Activated CD4-positive, alpha-beta T cell treated with anti-CD3 and anti-CD28 coated beads, Interleukin-10, Interleukin-2, amounts not matched to agents 100 ng/mL and 50 ng/mL, durations not matched to agents 16 hours and 8 hours (primary cell): ENCODE measurements around the gene HSPA12B.

Source experiments
- DNase-seq: peaks from one replicate; pipeline ENCODE4 v3.0.0-alpha.2; 2020

The HSPA12B gene, protein sequence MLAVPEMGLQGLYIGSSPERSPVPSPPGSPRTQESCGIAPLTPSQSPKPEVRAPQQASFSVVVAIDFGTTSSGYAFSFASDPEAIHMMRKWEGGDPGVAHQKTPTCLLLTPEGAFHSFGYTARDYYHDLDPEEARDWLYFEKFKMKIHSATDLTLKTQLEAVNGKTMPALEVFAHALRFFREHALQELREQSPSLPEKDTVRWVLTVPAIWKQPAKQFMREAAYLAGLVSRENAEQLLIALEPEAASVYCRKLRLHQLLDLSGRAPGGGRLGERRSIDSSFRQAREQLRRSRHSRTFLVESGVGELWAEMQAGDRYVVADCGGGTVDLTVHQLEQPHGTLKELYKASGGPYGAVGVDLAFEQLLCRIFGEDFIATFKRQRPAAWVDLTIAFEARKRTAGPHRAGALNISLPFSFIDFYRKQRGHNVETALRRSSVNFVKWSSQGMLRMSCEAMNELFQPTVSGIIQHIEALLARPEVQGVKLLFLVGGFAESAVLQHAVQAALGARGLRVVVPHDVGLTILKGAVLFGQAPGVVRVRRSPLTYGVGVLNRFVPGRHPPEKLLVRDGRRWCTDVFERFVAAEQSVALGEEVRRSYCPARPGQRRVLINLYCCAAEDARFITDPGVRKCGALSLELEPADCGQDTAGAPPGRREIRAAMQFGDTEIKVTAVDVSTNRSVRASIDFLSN

DNA sequence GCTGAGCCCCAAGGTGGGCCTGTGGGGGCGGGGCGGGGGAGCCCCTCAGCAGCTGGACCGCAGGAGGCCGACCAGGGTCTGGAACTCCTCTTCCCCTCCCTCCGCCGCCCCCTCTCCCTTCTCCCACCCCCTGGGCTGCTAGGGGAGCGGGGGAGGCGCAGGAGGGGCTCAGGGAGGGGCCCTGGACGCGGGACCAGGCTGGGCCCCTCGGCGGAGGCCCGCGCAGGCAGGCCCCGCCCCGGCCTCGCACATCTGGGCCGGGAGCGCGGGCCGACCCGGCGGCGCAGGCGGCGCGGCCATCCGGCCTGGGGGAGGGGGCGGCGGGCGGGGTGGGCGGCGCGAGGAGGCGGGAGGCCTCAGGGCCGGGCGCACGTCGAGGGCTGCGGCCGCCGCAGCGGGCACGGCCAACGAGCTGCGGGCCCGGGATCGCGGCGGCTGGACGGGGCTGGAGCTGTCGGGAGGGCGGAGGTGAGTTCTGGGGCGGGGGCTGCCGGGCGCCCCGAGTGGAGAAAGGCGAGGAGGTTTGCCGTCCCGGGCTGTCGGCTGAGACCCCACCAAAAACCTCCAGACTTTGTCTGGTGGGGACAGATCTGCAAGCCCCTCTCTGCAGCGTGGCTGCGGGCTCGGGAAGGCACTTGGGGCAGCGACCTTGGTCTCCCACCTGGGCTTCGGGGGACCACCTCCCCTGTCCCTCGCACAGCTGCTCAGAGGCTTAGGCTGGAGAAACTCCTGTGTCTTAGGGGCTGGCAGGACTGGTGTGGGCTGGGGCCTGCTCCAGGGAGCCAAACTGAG lies at the start of gene HSPA12B:
Gene HSPA12B, plus strand, starts transcription at position 359 of the 792 bp plus-strand sequence. CDS start 5,990 bp downstream, outside the sequence.
- no peak for DNase-seq

DNA sequence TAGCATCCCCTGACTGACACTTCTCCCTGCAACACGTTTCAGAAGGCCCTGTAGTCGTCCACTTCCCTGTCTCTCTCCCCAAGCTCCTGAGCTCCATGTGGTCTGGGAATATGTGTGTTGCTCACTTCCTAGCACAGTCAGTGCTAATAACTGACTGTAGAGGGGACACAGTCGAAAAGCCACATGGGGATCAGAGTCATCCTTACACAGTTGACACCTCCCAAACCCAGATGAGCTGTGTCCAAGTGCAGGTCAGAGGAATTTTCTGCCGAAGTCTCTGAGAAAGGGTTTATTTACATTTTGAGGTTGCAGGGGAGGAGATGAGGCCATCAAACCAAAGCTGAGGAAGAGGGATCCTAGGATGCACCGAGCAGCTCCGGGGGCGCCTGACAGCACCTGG lies 47.1 kb upstream of the HSPA12B start:
- DNase-seq: no peak

DNA sequence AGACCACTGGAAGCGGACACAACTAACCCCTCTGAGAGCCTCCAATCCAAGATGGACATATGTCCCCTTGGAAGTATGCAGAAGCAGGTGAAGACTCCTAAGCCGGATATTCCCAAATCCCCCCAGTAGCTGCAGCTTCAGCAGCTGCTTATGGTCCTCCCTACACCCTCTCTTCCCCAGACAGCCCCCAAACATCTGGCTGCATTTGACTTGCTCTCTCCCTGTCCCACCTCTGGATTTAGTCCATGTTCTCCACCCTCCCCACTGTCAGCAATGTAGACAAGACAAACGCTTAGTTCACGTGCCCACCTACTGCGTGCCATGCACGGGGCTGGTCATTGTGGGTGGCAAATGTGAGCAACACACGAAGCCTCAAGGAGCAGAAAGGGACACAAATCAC lies 46.1 kb upstream of the HSPA12B start:
- no peak for DNase-seq

DNA sequence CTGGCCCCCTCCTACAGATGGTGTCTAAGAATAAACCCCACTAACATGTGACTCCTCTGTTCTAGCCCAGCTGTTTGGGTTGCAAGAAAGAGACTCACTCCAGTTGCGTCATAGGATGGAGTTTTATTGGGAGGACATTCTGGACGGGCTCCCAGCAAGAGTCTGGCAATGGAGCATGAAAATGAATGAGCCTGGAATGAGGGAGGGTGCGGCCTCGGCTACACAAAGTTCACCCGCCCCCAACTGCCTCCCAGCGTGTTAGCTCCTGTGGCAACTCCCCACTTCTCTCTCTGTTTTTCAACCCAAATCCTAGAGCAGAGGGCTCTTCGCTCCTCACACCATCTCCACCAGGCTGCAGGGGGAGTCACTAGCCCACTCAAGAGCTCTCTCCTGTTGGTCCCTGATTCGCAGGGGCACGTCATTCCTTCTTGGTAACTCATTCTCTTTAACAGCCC lies 45.6 kb upstream of the HSPA12B start:
- DNase-seq: no peak

DNA sequence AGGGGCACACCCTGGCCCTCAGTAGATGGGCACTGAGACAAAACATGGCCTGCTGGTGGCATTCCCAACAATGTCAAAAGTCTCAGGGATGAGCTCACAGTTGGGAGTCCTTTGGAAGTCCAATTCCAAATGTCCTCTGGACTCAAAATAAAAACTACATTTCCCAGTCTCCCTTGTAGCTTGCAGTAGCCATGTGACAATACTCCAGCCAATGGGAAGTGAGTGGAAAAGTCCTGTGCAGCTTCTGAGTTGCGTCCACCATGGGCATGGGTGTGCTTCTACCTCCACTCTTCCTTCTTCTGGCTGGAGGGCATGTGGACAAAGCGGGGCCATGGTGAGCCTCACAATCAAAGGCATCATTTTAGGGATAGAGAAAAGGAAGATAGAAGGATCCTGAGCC lies 44.8 kb upstream of the HSPA12B start:
- no peak for DNase-seq

DNA sequence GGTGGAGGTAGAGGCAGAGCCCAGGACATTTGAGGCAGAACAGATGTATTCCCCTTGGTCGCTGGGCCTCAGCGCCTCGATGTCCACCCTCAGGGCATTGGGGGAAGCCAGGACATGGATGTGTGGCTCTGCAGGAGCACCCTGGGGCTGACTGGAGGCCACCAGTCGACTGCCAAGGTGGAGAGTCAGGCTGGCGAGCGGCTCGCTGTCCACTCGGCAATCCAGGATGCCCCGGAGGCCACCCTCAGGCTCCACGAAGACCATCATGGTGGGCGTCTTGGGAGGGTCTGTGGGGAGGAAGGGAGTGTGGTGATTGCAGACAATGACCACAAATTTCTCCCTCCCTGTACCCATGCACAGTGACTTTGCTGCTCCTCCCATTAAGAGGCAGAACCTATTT lies 42.5 kb upstream of the HSPA12B start:
- no peak for DNase-seq

DNA sequence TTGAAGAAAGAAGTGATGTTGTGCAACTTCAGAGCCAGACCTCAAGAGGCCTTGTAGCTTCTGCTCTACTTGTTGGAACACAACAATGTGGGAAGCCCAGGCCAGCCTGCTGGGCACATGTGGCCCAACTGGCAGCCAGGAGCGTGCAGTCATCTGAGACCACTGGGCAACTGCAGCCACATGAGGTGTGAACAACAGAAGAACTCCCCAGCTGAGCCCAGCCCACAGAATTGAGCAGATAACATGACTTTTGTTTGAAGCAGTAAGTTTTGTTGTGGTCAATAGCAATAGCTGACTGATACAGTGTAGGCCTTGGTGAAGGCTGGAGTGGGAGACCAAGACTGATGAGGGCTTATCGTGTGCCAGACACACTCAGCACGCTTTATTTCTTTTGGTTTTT lies 42.1 kb upstream of the HSPA12B start:
- DNase-seq: no peak

DNA sequence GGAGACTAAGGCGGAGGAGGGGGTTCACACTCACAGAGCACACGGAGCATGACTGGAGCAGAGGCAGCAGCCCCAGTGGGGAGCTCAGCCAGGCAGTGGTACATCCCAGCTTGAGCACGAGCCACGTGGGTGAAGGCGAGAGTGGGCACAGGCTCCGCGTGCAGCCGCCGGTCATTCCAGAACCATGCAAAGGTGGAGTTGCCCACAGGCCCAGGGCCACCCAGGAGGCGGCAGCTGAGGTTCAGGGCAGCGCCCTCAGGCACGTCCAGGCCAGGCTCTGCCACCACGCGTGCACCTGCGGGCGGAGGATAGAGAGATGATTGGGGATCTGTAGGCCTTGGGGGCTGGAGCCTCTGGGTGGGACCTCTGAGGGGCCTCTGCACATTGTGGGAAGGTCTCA lies 41.2 kb upstream of the HSPA12B start:
- no peak for DNase-seq

DNA sequence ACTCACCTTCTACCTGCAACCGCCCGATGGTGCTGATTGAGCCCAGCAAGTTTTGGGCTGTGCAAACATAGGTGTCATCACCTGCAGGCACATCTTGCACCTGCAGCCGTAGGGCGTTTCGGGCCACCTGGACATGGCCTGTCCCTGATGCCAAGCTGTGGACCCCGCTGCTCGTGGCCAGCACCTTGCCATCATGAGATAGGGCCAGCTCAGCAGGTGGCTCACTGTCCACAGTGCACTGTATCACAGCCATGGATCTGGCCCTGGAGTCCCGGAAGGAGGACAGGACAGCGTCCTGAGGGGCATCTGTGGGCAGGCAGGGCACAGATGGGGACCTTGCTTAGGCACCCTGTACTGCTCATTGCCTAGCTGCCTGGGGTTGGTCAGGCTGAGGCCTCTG lies 40.6 kb upstream of the HSPA12B start:
- no peak for DNase-seq

DNA sequence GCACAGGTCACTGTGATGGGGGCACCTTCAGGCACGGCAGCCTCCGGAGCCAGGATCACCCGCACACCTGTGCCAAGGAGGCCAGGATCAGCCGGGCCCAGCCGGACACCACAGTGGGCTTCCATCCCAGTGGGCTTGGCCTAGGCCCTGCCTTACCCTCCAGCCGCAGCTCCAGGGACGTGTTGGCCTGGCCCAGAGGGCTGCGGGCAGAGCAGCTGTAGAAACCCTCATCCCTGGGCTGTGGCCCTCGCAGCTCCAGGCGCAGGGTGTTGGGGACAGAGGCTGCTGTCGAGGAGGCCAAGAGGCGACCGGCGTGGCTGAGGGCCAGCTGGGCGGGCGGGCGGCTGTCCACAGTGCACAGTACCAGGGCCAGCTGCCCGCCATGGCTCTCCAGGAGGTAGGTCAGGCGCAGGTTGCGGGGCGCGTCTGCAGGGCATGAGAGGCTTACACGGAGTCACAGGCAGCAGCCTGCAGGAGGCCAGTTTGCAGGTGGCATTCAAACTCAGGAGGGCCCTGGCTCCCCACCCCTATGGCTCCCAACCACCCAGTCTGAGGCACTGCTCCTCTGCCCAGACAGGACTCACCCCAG lies 39.7 kb upstream of the HSPA12B start:
- no peak for DNase-seq

DNA sequence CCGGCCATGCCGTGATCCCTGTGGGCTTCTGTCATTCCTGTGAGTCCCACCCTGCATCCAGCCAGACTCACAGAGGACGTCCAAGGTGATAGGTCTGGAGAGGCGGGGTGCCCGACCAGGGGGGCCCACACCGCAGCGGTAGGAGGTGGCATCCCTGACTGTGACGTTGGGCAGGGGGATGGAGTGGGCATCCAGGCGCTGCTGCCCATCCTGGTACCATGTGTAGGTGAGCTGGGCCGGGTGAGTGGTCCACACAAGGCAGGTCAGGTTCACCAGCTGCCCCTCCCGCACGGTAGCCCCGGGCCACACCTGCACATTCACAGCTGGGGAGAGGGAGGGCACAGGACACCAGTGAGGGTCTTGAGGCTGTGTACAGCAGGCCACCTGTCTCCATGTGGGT lies 39.1 kb upstream of the HSPA12B start:
- no peak for DNase-seq

DNA sequence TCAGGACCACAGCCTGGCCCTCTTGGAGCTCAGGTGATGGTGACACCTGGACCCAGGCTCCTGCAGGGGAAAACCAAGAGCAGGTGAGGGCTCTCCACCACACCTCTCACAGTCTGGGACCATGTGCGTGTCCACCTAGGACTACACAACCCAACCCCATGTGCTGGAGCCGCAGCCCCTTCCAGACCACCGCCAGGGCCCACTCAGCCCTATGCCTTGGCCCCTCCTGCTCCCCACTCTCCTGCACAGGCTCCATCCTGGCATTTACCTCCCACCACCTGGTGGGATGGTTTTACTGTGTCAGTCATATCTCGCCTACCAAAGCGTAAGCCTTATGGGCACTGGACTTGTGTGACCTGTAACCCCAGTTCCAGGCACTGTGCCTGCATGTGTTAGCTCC lies 37.6 kb upstream of the HSPA12B start:
- no peak for DNase-seq

DNA sequence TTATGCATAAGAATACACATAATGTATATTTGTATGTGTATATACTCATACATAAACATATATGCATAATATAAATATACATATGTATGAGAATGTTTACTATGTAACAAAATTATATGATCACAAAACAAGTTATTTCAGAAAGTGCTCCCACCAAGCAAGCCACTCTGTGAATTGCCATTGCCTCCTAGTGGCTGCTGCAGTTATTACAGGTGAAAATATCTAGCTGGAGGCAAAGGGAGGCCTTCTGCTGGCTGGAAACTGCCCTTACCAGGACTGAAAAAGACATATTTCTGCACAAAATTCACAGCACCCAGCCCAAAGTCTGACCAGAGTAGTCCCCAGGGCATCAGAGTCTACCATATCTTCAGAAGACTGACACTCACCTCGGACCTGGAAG lies 36.3 kb upstream of the HSPA12B start:
- DNase-seq: peak; percentile 29

DNA sequence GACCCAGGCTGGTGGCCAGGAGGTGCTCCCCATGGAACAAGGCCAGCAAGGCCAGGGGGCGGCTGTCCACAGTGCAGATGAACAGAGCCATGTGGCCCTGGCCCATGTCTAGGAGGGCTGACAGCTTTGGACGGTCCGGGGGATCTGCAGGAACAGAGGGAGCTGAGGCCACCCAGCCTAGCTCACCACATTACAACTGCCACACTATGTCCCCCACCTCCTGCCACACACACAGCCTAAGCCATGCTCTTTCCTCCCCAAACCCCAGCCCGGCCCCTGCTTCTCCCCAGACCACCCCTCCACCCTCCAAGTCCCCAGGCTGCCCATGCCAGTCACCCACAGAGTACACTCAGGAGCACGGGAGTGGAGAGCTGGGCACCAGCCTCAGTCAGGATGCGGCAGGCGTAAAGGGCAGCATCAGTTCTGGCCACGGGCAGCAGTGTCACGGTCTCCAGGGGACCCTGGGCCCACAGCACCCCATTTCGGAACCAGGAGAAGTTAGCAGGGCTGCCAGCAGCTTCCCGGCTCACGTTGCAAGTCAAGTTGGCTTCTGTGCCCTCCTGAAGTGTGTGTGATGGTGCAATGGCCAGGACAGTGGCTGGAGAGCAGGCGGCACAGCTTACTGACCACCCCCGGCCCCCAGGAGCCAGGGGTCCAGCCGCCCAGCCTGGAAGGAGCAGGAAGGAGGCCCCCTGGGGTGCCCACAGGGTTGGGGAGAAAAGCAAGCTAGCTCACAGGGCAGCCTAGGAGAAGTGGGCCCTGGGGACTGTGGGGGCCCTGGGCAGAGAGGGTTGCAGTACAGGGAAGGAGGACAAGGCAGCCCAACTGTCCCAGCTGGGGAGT lies 35.5 kb upstream of the HSPA12B start:
- no peak for DNase-seq

DNA sequence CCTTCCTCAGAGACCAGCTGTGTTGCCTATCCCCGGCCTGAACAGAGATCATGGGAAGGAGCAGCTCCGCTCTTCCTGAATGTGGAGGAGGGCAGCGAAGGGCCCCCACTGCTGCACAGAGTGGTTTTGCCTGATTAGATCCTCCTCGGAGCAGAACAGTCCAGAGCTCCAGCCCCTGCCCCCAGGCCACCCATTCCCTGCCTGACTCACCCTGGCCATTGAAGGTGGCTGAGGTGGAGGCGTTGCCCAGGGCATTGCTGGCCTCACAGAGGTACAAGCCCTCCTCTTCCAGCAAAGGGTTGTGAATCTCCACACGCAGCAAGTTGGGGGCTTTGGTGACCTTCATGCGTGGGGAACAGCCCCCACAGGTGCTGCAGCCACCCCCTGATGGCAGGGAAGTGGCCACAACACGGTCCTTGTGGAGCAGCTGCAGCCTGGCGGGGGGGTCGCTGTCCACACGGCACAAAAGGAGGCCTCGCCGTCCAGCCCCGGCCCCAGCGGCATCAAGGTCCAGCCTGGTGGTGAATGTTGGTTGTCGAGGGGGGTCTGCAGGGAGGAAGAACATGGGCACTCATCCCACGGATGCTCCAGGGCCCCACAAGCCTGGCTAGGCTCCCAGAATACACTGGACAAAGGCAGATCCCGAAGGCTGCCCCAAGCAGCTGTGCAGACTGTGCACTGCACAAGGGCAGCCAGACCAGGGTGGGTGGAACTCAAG lies 34.7 kb upstream of the HSPA12B start:
- DNase-seq: no peak

DNA sequence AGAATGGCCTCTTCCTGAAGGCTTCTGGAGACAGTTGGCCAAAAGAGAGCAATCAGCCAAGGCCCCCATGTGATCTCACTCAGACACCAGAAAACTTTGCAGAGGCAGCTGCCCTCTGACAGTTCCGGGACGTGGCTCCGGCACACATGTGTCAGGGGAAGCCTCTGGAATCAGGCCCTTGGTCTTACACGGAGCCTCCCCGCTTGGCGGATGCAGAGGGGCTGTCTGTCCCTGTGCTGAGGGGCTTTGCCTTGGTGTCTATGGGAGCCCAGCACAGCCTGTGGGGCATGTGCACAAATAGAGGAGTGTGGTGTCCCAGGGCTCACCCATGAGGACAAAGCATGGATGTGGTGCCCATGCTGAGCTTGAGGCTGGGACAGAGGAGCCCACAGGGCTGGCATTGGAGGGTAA lies 33.9 kb upstream of the HSPA12B start:
- no peak for DNase-seq

DNA sequence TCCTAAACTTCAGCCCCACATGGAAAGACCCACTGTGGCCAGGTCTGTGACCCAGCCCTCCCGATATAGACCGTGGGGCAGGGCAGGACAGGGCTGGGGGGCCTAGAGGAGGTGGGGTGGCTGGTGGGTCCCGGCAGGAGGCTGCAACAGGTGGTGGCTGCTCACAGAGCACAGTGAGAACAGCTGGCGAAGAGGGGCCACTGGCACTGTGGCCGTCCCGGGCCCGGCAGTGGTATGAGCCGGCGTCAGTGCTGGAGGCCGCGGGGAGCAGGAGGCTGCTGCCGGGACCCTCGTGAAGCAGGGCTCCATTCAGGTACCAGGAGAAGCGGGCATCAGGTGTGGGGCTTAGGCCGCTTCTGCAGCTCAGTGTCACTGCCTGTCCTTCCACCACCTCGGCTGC lies 33.4 kb upstream of the HSPA12B start:
- no peak for DNase-seq

DNA sequence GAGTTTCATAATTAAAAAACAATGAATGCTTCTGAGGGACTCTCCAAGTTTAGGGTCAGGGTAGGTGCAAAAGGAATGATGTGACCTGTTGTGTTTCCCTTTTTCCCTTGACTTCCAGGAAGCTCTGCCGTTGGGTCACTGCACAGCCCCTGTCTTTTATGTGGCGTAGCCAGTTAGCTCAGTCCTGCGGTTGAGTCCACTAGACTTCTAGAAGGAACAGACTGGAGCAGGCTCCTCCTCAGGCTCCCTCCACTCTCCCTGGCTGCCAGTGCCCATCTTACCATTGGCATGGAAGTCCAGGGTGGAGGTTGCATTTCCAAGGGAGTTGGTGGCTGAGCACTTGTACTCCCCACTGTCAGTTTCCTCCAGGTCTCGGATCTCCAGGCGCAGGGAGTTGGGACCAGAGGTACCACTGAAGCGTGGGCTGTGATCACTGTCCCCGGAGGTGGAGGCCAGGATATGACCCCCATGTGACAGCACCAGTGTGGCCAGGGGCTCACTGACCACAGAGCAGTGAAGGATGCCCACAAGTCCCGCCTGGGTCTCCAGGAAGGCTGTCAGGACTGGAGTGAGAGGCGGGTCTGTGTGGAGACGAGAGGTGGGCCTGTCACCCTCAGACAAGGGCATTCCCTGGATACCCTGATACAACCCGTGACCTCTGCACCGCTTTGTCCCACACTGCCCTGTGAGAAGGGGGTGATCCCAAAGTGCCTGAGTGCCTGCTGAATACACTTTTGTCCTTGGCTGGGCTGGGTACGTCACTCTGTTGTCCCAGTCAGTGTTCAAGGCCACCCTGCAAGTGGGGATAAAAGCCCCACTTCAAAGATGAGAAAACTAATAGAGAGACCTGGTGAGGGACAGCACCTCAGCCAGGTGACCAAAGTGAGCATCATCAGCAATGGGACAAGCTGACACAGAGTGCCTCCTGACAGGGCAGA lies 31.2 kb upstream of the HSPA12B start:
- DNase-seq: no peak

DNA sequence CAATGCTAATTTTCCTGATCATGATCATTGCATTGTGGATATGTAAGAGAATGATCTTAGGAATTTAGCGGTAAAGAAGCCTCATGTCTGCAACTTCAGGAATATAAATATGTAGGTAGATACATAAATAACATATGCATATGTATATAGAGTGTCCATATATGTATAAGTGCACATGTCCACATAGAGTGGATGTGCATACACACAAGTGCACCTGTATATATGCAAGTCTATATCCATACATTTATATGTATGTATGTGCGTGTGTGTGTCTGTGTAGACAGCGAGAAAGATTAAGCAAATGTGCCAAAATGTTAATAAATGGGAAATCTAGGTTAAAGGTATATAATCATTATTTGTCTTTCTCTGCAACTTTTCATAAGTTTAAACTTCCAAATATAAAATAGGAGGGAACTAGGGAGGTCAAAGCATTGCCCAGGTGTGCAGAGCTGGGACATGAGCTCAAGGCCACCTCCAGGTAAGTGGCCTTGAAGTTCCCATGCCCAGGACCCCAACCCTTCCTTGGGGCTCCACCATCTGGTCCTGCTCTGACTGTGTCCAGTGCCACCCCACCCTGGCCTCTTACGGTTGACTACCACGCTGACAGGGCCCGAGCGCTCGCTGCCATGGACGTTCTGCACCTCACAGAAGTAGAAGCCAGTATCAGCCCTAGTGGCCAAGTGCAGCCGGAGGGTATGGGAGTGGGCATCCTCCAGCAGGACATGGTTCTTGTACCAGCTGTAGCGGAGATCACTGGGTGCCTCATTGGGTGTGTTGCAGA lies 29.7 kb upstream of the HSPA12B start:
- DNase-seq: no peak

DNA sequence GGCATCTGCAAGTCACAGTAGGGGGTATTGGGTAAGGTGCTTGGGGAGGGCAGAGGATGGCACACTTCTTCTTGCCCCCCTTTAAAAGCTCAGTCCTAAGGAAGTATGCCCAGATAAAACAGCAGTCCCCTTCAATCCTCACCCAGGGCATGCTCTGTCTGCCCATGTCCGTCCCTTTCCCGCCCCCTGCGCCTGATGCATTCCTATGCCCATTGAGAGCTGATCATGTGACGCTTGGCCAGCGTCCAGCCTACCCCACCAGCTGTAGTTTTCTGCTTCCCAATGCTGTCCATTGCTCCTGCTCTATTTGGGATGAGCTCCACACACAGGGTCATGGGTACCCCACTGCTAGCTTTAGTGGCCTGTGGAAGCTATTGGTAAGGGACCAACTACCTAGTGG lies 28.4 kb upstream of the HSPA12B start:
- DNase-seq: no peak
